ENCODE data around the gene OSCP1. TPM values are rescaled to one million over a fixed set of nuclear protein-coding genes. Genes with fewer than 3 reads are reported as not detected.

OSCP1 gene
- total RNA-seq, 1 experiment from 2014 or later, result 5.5 TPM

- POLR2A ChIA-PET, result interaction anchor here (0.9 kb wide), 1 partner anchor 15 kb away, joined by 4 read pairs; no protein-coding TSS in a partner anchor
- Histone ChIP-seq H3K4me3 (ENCODE audit: low read depth in 2 of 2, low read length in 2 of 2) (no peak overlapping the region), H3K27me3 (ENCODE audit: control insufficient read depth, insufficient read depth, low read length) (no peaks in the 10 kb centered on the region), H3K27ac (ENCODE audit: low read length) (no peak overlapping the region), H3K9me3 (ENCODE audit: control insufficient read depth, insufficient read depth, low read depth, low read length) (no peaks in the 10 kb centered on the region), H3K36me3 (ENCODE audit: control insufficient read depth, insufficient read depth, low read length) (no peaks in the 10 kb centered on the region), H3K4me1 (ENCODE audit: control insufficient read depth, insufficient read depth, low read length) (no peaks in the 10 kb centered on the region)
- TF ChIP-seq REST (IDR thresholded peaks at IDR 0.05; ENCODE audit: insufficient read depth in 1 of 2, low read depth in 2 of 2, low read length in 1 of 2) (no peak), CTCF (IDR thresholded peaks at IDR 0.05) (no peak), SIN3A (IDR thresholded peaks at IDR 0.05; ENCODE audit: borderline replicate concordance, insufficient read depth, low read depth, low read length) (no peak), POLR2AphosphoS5 (IDR thresholded peaks at IDR 0.05; ENCODE audit: low read depth, low read length) (no peak), TCF7L2 (IDR thresholded peaks at IDR 0.05; ENCODE audit: low read depth, low read length) (no peak)
- no TSS peak for BruUV-seq (replicated peaks)
- intact Hi-C loops (cut with micrococcal nuclease; ENCODE audit: unreplicated experiment) (no loop called here), in situ Hi-C loops (cut with HindIII; ENCODE audit: low pct_unique_long_range_greater_than_20kb, low sequenced_read_pairs) (no loop called here)
- CTCF ChIA-PET, result no interaction called here
- ATAC-seq (no peak), DNase-seq (ENCODE audit: low read depth, low spot score) (no peak)
Measured at GRCh38 chr1:36440646-36441045, 9.6 kb downstream of the OSCP1 start.

- CTCF ChIA-PET, result no interaction called here
- no peaks in the 10 kb centered on the region for H3K36me3 ChIP-seq (ENCODE audit: control insufficient read depth, insufficient read depth, low read length)
- no TSS peak for BruUV-seq (replicated peaks)
Measured at GRCh38 chr1:36440044-36440443, 10.2 kb downstream of the OSCP1 start.

More at GRCh38 chr1:36440044-36440443, 10.2 kb downstream of the OSCP1 start:
- POLR2A ChIA-PET, result no interaction called here
- intact Hi-C loops (cut with micrococcal nuclease; ENCODE audit: unreplicated experiment) (no loop called here), in situ Hi-C loops (cut with HindIII; ENCODE audit: low pct_unique_long_range_greater_than_20kb, low sequenced_read_pairs) (no loop called here)
- no peaks in the 10 kb centered on the region for H3K9me3 ChIP-seq (ENCODE audit: control insufficient read depth, insufficient read depth, low read depth, low read length)
- TF ChIP-seq CTCF (IDR thresholded peaks at IDR 0.05) (no peak), POLR2AphosphoS5 (IDR thresholded peaks at IDR 0.05; ENCODE audit: low read depth, low read length) (no peak), SIN3A (IDR thresholded peaks at IDR 0.05; ENCODE audit: borderline replicate concordance, insufficient read depth, low read depth, low read length) (no peak), REST (IDR thresholded peaks at IDR 0.05; ENCODE audit: insufficient read depth in 1 of 2, low read depth in 2 of 2, low read length in 1 of 2) (no peak), TCF7L2 (IDR thresholded peaks at IDR 0.05; ENCODE audit: low read depth, low read length) (no peak)
- no peak overlapping the region for H3K27ac ChIP-seq (ENCODE audit: low read length)
- no peak overlapping the region for H3K4me3 ChIP-seq (ENCODE audit: low read depth in 2 of 2, low read length in 2 of 2)
- no peak for DNase-seq (ENCODE audit: low read depth, low spot score)
- no peak for ATAC-seq
- no peaks in the 10 kb centered on the region for H3K4me1 ChIP-seq (ENCODE audit: control insufficient read depth, insufficient read depth, low read length)
- no peaks in the 10 kb centered on the region for H3K27me3 ChIP-seq (ENCODE audit: control insufficient read depth, insufficient read depth, low read length)
